Islet of Langerhans (tissue), 1 donor: ENCODE data around the gene ASH1L.
A peak's percentile ranks its signal among the peaks of the same experiment; 100 is the strongest.
"Not testable (repeated sequence)": the region's sequence is repeated elsewhere in the genome, so short reads cannot be mapped to it uniquely, and the experiment has no call there.

ENCODE experiments used
- FAIRE-seq: peaks from one replicate; lab custom pipeline; 2011; peaks lifted over from hg19 to GRCh38; lab: Jason Lieb, UNC

Gene ASH1L

DNA sequence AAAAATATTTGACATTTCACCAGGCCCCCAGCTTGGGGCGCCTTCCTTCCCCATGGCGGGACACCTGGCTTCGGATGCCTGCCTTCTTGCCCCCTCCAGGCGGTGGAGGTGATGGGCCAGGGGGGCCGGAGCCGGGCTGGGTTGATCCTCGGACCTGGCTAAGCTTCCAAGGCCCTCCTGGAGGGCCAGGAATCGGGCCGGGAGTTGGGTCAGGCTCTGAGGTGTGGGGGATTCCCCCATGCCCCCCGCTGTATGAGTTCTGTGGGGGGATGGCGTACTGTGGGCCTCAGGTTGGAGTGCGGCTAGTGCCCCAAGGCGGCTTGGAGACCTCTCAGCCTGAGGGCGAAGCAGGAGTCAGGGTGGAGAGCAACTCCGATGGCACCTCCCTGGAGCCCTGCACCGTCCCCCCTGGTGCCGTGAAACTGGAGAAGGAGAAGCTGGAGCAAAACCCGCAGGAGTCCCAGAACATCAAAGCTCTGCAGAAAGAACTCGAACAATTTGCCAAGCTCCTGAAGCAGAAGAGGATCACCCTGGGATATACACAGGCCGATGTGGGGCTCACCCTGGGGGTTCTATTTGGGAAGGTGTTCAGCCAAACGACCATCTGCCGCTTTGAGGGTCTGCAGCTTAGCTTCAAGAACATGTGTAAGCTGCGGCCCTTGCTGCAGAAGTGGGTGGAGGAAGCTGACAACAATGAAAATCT, 129.3 kb downstream of the ASH1L start:
- FAIRE-seq = not testable (repeated sequence)

DNA sequence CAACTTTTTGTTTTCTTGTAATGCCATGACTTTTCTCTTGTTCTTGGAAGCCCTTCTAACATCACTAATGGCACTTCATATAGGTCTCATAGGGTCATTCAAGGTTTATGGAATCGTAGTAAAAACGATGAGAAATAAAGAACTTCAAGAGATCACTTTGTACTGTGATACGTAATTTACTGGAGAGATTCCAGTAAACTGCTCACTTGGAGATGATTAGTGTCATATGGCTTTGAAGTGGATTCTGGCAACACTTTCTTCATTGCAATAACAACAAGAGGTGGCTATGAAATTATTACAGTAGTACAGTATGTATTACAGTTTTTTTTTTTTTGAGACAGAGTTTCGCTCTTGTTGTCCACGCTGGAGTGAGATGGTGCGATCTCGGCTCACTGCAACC, 138.5 kb downstream of the ASH1L start:
- no peak for FAIRE-seq

DNA sequence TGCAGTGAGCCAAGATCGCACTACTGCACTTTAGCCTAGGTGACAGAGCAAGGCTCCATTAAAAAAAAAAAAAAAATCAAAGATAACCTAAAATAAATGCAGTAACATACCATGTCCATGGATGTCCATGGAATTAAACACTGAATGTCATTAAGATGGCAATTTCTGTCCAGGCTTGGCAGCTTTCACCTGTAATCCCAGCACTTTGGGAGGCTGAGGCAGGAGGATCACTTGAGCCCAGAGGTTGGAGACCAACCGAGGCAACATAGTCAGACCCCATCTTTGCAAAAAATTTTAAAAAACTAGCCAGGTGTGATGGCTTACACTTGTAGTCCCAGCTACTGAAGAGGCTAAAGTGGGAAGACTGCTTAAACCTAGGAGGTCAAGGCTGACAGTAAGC, 141.8 kb downstream of the ASH1L start:
- FAIRE-seq = no peak

DNA sequence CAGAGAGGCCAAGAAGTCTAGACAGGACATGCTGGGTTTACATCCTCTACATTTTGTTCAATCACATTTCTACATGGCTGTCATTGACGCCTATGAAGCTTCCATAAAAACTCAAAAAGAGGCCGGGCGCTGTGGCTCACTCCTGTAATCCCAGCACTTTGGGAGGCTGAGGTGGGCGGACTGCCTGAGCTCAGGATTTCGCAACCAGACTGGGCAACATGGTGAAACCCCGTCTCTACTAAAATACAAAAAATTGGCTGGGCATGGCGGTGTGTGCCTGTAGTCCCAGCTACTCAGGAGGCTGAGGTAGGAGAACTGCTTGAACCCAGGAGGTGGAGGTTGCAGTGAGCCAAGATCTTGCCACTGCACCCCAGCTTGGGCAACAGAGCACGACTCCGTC, 150.8 kb downstream of the ASH1L start:
- not testable (repeated sequence) for FAIRE-seq

DNA sequence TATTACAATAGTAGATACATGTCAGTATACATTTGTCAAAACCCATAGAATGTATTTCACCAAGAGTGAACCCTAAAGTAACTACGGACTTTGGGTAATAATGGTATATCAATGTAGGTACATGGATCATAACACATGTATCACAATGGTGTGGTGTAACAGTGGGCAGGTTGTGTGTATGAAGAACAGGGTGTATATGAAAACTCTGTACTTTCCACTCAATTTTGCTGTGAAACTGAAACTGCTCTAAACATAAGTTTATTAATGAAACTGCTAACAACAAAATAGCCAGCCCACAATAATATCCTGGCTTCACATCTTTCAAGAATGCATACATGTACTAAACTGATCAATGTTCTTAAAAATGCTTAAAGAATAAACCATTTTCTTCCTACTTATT, 151.7 kb downstream of the ASH1L start:
- FAIRE-seq = no peak

DNA sequence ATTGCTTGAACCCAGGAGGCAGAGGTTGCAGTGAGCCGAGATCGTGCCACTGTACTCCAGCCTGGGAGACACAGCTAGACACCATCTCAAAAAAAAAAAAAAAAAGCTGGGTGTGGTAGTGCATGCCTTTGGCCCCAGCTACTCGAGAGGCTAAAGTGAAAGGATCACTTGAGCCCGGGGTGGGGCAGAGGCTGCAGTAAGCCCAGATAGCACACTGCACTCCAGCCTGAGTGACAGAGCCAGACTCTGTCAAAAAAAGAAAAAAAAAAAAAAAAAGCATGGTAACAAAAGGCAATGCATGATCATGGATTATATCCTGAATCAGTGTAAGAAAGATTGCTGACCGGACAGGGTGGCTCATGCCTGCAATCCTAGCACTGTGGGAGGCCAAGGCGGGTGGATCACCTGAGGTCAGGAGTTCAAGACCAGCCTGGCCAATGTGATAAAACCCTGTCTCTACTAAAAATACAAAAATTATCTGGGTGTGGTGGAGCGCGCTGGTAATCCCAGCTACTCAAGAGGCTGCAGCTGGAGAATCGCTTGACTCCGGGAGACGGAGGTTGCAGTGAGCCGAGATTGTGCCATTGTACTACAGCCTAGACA, 165.6 kb downstream of the ASH1L start:
- FAIRE-seq = no peak

DNA sequence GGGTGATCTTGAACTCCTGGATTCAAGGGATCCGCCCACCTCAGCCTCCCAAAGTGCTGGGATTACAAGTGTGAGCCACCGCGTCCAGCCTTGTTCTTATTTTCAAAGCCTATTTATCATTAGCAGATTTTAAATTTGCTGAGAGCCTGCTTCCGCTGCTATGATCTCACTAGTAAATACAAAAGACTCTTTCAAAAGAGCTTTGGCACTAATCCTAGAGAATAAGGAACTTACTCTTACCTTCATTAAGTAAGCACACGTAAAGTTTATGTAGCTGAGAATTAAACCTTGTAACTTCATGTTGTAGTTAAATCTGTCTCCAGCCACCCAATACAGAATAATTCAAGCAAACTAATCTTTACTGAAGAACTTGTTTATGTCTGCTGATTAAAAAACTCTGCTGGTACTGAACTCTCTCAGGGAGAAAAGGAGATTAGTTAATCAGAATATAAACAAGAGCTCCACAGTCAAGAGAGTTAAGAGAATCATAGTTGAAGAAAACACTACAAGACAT, 169.6 kb downstream of the ASH1L start:
- peak; percentile 64 for FAIRE-seq

DNA sequence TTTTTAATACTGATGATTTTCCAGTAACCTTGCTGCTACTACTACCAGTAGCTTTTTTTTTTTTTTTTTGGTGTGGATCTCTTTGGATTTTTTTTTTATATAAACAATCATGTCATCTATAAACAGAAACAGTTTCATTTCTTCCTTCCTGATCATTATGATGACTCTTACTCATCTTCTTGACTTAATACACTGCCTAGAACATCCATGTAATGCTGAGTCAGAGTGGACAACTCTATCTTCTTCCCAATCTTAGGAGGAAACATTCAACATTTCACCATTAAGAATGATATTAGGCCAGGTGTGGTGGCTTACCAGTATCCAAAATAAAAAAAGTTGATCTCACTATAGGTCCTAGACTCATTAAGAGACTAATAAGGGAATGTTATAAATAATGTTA, 172.8 kb downstream of the ASH1L start:
- FAIRE-seq = no peak

DNA sequence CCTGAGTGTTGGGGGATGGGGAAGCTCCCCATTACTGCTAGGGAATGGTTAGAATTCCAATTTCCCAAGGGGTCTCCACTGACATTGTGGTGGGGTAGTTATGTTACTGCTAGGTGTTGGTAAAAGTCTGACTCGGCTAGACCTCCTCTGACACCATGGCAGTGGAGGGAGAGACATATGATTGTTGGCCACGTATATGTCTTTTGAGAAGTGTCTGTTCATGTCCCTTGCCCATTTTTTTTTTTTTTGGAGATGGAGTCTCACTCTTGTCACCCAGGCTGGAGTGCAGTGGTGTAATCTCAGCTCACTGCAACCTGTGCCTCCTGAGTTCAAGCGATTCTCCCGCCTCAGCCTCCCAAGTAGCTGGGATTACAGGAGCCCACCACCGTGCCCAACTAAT, 176.8 kb downstream of the ASH1L start:
- FAIRE-seq = not testable (repeated sequence)

DNA sequence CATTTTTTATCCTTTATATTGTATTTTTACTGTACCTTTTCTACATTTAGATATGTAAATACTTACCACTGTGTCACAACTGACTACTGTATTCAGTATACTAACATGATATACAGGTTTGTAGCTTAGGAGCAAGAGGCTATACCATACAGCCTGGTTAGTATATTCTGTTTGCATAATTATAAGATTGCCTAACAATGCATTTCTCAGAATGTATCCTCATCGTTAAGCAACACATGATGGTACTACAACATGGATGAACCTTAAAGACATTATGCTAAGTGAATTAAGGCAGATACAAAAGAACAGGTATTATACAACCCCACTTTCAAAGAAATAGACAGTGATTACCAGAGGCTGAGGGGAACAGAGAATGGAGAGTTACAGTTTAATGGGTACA, 179.2 kb downstream of the ASH1L start:
- no peak for FAIRE-seq

DNA sequence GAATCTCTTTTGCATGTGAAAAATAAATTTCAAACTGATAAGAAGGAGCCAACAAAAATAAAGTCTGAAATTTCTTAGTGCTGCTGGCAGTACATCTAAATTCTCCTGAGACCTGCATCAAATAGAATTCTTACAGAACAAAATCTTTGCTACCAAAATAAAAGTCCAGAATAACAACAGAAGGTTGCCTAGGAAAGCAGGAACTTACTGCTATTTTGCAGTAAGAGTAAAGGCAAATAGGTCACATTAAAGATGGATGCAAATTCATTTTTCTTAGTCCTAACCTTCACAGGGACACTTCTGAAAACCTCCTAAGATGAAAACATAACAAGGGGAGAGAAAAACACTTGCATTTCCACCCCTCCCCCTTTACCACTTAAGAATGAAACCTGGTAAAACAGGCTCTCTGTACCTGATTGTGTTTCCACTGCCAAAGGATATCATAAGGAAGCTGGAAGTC, 182.9 kb downstream of the ASH1L start:
- FAIRE-seq = no peak

DNA sequence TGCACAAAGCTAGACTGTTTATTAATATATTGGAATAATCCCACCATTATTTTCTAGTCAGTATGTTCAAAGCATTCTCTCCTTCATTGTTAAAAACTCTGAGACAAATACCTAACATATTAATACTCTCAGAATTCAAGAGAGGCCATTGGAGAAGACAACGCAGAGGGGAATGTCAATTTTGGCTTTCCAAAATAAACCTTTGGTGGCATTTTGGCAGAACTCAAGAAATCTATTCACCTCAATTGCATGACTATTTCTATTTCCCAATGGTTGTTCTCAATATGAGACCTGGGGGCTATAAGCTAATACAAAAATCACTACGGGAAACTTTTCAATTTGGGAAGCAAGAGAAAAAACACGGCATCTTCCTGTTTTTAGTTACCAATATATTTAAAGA, 183.4 kb downstream of the ASH1L start:
- FAIRE-seq = no peak

DNA sequence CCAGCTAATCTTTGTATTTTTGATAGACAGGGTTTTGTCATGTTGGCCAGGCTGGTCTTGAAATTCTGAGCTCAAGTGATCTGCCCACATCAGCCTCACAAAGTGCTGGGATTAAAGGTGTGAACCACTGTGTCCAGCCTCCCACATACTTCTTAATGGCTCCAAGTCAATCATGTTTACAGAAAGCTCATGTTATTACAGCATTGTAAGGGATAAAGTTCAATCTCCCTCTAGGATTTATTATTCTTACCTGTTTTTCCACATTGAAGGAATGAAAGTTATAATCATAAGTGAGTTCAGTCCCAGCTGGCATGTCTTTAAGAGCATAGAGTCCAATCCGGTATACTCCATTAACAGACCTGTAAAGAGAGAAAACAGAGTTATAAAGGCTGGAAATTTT, 202.6 kb downstream of the ASH1L start:
- no peak for FAIRE-seq

DNA sequence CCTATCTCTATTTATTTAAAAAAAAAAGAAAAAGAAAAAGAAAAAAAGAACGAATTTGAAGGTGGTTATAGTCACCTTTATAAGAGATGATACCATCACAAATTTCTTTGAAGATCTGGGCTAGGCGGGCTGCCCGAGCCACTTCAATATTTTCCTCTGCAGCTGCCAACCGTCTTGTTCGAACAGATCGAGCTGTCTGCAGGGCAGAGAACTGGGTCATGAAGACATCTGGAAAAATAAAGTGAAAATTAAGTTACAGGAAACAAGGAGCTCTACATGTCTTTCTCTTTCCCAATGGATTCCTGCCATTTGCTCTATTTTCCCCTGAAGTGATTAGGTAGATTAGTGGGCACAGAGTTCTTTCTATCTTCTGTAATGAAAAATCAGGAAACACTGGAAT, 210.0 kb downstream of the ASH1L start:
- no peak for FAIRE-seq

DNA sequence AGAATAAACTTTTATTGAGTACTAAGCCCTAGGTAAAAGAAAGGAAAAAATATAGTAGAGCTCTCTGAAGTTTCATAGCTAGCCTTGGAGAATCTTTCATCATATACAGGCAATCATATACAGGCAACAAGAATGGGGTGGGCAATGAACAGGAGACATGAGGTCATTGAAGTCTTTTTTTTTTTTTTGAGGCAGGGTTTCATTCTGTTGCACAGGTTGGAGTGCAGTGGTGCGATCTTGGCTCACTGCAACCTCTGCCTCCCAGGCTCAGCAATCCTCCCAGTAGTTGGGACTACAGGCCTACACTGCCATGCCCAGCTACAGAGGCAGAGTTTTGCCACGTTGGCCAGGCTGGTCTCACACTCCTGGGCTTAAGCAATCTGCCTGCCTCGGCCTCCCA, 219.8 kb downstream of the ASH1L start:
- FAIRE-seq = no peak

DNA sequence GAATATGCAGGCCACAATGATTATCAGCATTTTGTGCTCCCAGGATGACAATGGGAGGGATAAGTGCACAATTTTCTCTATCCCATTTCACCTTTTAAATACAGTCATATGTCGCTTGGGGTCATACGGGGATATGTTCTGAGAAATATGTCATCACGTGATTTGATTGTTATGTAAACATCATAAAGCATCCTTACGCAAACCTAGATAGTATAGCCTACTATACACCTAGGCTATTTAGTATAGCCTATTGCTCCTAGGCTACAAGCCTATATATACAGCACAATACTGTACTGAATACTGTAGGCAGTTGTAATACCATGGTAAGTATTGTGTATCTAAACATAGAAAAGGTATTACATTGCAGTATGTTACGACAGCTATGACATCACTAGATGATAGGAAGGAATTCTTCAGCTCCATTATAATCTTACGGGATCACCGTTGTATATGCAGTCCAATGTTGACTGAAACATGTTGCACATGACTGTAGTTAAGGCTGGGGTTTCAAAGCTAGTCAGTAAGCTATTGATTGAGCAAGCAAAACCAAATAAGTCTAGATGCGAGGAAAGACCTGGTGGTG, 223.0 kb downstream of the ASH1L start:
- no peak for FAIRE-seq

DNA sequence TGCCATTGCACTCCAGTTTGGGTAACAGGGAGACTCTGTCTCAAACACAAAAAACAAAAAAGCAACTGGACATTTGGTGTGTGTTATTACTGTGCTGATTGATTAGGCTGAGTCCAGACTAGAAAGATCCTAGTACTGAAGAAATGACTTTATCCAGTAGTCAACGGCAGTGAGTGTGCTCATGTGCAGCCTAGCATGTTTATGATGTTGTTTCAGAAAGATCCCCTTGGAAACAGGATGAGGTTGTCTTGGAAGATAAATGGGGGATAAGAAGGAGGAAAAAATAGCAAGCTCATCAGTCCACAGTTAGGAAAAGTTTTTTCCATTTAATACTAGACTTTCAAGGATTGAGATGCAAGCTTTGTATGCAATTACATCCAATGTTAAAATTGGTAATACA, 227.6 kb downstream of the ASH1L start:
- no peak for FAIRE-seq

DNA sequence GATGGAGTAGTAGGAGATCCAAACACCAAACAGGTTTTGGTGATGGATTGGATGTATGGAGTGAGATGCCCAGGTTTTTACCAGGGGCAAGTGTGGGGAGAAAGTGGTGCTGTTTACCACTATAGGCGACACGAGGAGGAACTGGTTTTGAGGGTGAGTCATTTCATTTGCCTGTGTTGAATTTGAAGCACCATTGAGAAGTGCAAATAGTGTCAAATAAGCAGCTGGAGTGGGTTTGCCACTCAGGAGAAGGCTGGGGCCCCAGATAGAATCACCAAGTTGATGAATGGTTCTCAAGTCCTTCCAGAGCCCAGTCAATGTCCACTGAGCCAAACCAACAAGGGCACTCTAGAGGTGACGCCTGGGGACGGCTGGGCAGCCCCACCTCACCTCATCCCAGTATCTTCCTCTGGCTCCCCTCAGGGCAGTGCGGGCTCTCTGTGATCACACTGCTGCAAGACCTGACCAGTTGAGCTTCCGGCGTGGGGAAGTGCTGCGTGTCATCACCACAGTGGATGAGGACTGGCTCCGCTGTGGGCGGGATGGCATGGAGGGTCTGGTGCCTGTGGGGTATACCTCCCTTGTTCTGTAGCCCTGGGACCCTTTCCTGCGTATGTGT, 232.5 kb downstream of the ASH1L start:
- FAIRE-seq = no peak

DNA sequence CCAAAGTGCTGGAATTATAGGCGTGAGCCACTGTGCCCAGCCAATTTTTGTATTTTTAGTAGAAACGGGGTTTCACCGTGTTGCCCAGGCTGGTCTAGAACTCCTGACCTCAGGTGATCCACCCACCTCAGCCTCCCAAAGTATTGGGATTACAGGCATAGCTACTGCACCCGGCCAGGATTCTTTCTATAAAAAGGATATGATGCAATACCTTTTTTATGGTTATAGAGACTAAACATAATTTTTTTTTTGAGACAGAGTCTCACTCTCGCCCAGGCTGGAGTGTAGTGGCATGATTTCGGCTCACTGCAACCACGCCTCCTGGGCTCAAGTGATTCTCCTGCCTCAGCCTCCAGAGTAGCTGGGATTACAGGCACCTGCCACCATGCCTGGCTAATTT, 233.7 kb downstream of the ASH1L start:
- FAIRE-seq = not testable (repeated sequence)

DNA sequence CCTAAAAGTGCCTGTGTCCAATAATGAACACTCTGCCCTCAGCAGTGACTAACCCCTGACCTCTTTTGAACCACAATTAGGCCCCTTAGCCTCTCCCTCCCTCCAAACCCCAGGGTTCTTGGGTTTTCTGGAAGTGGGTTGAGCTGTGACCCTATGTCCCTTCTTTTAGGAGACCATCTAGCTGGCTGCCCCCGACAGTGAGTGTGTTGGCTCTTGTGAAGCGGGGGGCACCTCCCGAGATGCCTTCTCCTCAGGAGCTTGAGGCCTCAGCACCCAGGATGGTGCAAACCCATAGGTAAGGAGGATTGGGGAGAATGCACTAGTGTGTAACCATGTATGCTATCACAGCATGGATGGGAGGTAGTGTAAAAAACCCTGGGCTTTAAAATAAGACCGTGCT, 234.6 kb downstream of the ASH1L start:
- no peak for FAIRE-seq

DNA sequence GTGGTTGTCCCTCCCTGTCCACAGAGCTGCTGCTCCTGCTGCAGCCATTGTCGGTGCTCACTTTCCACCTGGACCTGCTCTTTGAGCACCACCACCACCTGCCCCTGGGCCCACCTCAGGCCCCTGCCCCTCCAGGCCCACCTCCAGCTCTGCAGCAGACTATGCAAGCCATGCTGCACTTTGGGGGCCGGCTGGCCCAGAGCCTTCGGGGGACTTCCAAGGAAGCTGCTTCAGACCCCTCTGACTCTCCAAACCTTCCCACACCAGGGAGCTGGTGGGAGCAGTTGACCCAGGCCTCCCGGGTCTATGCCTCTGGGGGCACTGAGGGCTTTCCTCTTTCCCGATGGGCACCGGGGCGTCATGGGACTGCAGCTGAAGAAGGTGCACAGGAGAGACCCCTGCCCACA, 236.0 kb downstream of the ASH1L start:
- no peak for FAIRE-seq

DNA sequence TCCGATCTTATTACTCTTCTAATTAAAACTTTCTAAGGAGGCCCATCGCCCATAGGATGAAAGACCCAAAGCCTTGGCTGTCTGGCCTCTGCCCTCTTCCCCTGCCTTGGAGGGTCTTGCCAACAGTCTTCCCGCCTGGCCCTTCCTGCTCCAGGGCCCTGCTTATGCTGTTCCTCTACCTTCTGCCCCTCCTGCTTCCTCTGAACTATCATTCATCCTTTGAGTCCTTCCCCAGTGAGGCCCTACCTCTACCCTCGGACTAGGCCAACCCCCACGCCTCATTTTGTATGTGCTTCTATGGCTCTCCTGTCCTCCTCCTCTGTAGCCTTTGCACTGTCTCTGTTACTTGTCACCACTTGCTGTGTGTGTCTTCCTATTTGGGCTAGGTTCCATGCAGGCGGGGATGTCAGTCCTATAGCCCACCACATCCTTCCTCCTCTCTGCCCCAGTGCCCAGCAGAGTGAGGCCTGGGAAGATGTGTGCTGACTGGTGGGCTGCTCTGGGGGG, 236.5 kb downstream of the ASH1L start:
- no peak for FAIRE-seq

DNA sequence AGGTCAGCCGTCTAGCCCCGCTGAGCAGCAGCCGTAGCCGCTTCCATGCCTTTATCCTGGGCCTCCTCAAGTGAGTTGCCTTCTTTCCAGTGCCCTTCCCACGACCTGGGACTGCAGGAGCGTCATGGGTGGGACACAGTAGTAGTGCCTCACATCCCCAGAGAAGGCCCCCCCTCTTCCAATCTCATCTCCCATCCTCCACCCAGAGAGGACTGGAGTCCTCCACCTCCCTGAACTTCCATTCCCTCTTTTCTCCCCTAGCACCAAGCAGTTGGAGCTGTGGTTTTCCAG, 237.1 kb downstream of the ASH1L start:
- FAIRE-seq = no peak
